MM.1S (cell line): ENCODE measurements around the gene HABP2.

Experiments
- DNase-seq: peaks from one replicate; pipeline ENCODE4 v3.0.0-alpha.2; 2015
- H2AFZ ChIP-seq: fragments of 300-600 bp; sonication (generic); 2 replicates; pipeline ENCODE4 v1.6.0; 2016; ENCODE audit warnings: antibody characterized with exemption, low read length
- H3F3A ChIP-seq: fragments of 300-600 bp; sonication (generic); 2 replicates; pipeline ENCODE4 v1.6.1; 2016; ENCODE audit warnings: mild to moderate bottlenecking, antibody characterized with exemption, low read length, moderate library complexity, mixed read lengths; ENCODE audit not compliant: insufficient read depth
- H3K27ac ChIP-seq: fragments of 300-600 bp; sonication (generic); 2 replicates; pipeline ENCODE4 v1.5.1; 2016; ENCODE audit warnings: mild to moderate bottlenecking, low read length
- H3K27me3 ChIP-seq: fragments of 300-600 bp; sonication (generic); replicated peaks from 2 replicates; pipeline ENCODE4 v1.6.0; 2016; ENCODE audit warnings: low read length; ENCODE audit not compliant: insufficient read depth
- H3K36me3 ChIP-seq: fragments of 300-600 bp; sonication (generic); replicated peaks from 2 replicates; pipeline ENCODE4 v1.6.1; 2016; ENCODE audit warnings: mild to moderate bottlenecking, low read length, mixed read lengths; ENCODE audit not compliant: insufficient read depth
- H3K4me1 ChIP-seq: fragments of 300-600 bp; sonication (generic); 2 replicates; pipeline ENCODE4 v1.6.1; 2016; ENCODE audit warnings: low read length, mixed read lengths
- H3K4me2 ChIP-seq: fragments of 300-600 bp; sonication (generic); 2 replicates; pipeline ENCODE4 v1.6.0; 2016; ENCODE audit warnings: low read depth, low read length
- H3K4me3 ChIP-seq: fragments of 300-600 bp; sonication (generic); 2 replicates; pipeline ENCODE4 v1.5.1; 2016; ENCODE audit warnings: low read length, mixed read lengths
- H3K79me2 ChIP-seq: fragments of 300-600 bp; sonication (generic); 2 replicates; pipeline ENCODE4 v1.6.1; 2016; ENCODE audit warnings: mixed run types, low read length, mixed read lengths
- H3K9ac ChIP-seq: fragments of 300-600 bp; sonication (generic); 2 replicates; pipeline ENCODE4 v1.6.1; 2016; ENCODE audit warnings: low read length, mixed read lengths
- H3K9me2 ChIP-seq: fragments of 300-600 bp; sonication (generic); replicated peaks from 2 replicates; pipeline ENCODE4 v1.6.1; 2016; ENCODE audit warnings: mild to moderate bottlenecking, low read length, mixed read lengths; ENCODE audit not compliant: insufficient read depth
- H3K9me3 ChIP-seq: fragments of 300-600 bp; sonication (generic); replicated peaks from 2 replicates; pipeline ENCODE4 v1.6.1; 2016; ENCODE audit warnings: mild to moderate bottlenecking, low read length, mixed read lengths; ENCODE audit not compliant: insufficient read depth
- H4K20me1 ChIP-seq: fragments of 300-600 bp; sonication (generic); 2 replicates; pipeline ENCODE4 v1.6.1; 2016; ENCODE audit warnings: mild to moderate bottlenecking, low read length, moderate library complexity, mixed read lengths; ENCODE audit not compliant: insufficient read depth
- CTCF ChIP-seq: fragments of 300-600 bp; sonication (generic); IDR thresholded peaks from 2 replicates; pipeline ENCODE4 v1.5.1; 2016; ENCODE audit warnings: antibody characterized with exemption, low read length, mixed read lengths
- EZH2 ChIP-seq: fragments of 300-600 bp; sonication (generic); optimal IDR thresholded peaks from 2 replicates; pipeline ENCODE3; 2017; ENCODE audit warnings: low read depth, mild to moderate bottlenecking, antibody characterized with exemption, low read length, mixed read lengths
- EZH2phosphoT487 ChIP-seq: fragments of 300-600 bp; sonication (generic); IDR thresholded peaks from 2 replicates; pipeline ENCODE4 v1.6.1; 2018; ENCODE audit warnings: antibody characterized with exemption, low read length

The HABP2 gene

GRCh38 chr10:113613427-113613826 lies 60.6 kb downstream of the HABP2 start:
- no peaks in the 10 kb centered on the region for H3K9me2 ChIP-seq
- no peak overlapping the region for H3K9ac ChIP-seq
- TF ChIP-seq CTCF (no peak), EZH2 (no peak), EZH2phosphoT487 (no peak)
- H3K27ac ChIP-seq = no peak overlapping the region
- no peak for DNase-seq
- no peak overlapping the region for H3K4me2 ChIP-seq
- H3F3A ChIP-seq = no peaks in the 10 kb centered on the region
- no peaks in the 10 kb centered on the region for H3K27me3 ChIP-seq
- no peaks in the 10 kb centered on the region for H3K36me3 ChIP-seq
- no peak overlapping the region for H2AFZ ChIP-seq
- no peak overlapping the region for H3K4me3 ChIP-seq
- H4K20me1 ChIP-seq = no peaks in the 10 kb centered on the region
- no peaks in the 10 kb centered on the region for H3K9me3 ChIP-seq
- H3K4me1 ChIP-seq = no peaks in the 10 kb centered on the region
- H3K79me2 ChIP-seq = no peaks in the 10 kb centered on the region

- no peak overlapping the region for H3K27ac ChIP-seq
- no peak for DNase-seq
- H2AFZ ChIP-seq = no peak overlapping the region
- H3K79me2 ChIP-seq = no peaks in the 10 kb centered on the region
- H4K20me1 ChIP-seq = no peaks in the 10 kb centered on the region
- no peaks in the 10 kb centered on the region for H3K4me1 ChIP-seq
- no peaks in the 10 kb centered on the region for H3K36me3 ChIP-seq
- H3K9me2 ChIP-seq = no peaks in the 10 kb centered on the region
- H3K4me2 ChIP-seq = no peak overlapping the region
- no peaks in the 10 kb centered on the region for H3K9me3 ChIP-seq
- no peak overlapping the region for H3K9ac ChIP-seq
- no peaks in the 10 kb centered on the region for H3F3A ChIP-seq
- H3K27me3 ChIP-seq = no peaks in the 10 kb centered on the region
- no peak overlapping the region for H3K4me3 ChIP-seq
- TF ChIP-seq EZH2phosphoT487 (no peak), EZH2 (no peak), CTCF (no peak)
Observed at GRCh38 chr10:113613977-113614690, 61.3 kb downstream of the HABP2 start.

- H3K36me3 ChIP-seq = no peaks in the 10 kb centered on the region
- H2AFZ ChIP-seq = no peak overlapping the region
- no peak overlapping the region for H3K9ac ChIP-seq
- H3F3A ChIP-seq = no peaks in the 10 kb centered on the region
- no peaks in the 10 kb centered on the region for H3K9me2 ChIP-seq
- DNase-seq = no peak
- H3K79me2 ChIP-seq = no peaks in the 10 kb centered on the region
- H4K20me1 ChIP-seq = no peaks in the 10 kb centered on the region
- no peak overlapping the region for H3K4me2 ChIP-seq
- H3K4me3 ChIP-seq = no peak overlapping the region
- no peaks in the 10 kb centered on the region for H3K4me1 ChIP-seq
- H3K27ac ChIP-seq = no peak overlapping the region
- no peaks in the 10 kb centered on the region for H3K9me3 ChIP-seq
- no peaks in the 10 kb centered on the region for H3K27me3 ChIP-seq
- no peak for TF ChIP-seq EZH2
- TF ChIP-seq CTCF = peak; percentile 22; the same call in 1 of the 2 replicates
Observed at GRCh38 chr10:113616244-113617074, 63.6 kb downstream of the HABP2 start.
